Gastroesophageal sphincter (tissue), 3 donors: Measurements from ENCODE around the gene TMEM238.

Source experiments
- CTCF ChIP-seq, 4 experiments: fragments of 200-600 bp in 2 of 4; fragments of 450-650 bp in 2 of 4; sonication (generic) in 1 of 4; IDR thresholded peaks; one replicate each; pipeline ENCODE4 v1.5.1; 2017 to 2019; ENCODE audit warnings: antibody characterized with exemption in 4 of 4, mild to moderate bottlenecking in 2 of 4, moderate library complexity in 2 of 4
- EP300 ChIP-seq: sonication (generic); formaldehyde crosslinking; IDR thresholded peaks from one replicate; pipeline ENCODE4 v1.6.1; 2017; ENCODE audit warnings: antibody characterized with exemption, mild to moderate bottlenecking
- POLR2A ChIP-seq, 2 donors: fragments of 450-650 bp; IDR thresholded peaks; one replicate each; pipeline ENCODE4 v1.6.1; 2017; ENCODE audit warnings: antibody characterized with exemption in 2 of 2, mild to moderate bottlenecking in 2 of 2, moderate library complexity in 1 of 2
- POLR2AphosphoS5 ChIP-seq: sonication (generic); formaldehyde crosslinking; IDR thresholded peaks from one replicate; pipeline ENCODE4 v1.6.1; 2017; ENCODE audit warnings: antibody characterized with exemption

- TF ChIP-seq POLR2A (IDR thresholded peaks at IDR 0.05) (no peak), CTCF (IDR thresholded peaks at IDR 0.05) (no peak), EP300 (no peak), POLR2AphosphoS5 (no peak)
Observed at GRCh38 chr19:55382522-55383054, 1.5 kb downstream of the TMEM238 start.
